B cell (primary cell): ENCODE results near the gene HDAC10. TPM values are rescaled to one million over a fixed set of nuclear protein-coding genes. Genes with fewer than 3 reads are reported as not detected.

ENCODE experiments used
- ATAC-seq: fragments of 200-7000 bp; cut with Tn5 transposase; one replicate; pipeline ENCODE4 v1.10.0; 2021; ENCODE audit warnings: low read depth, mild to moderate bottlenecking, moderate number of reproducible peaks, moderate library complexity
- CTCF ChIA-PET: fragments of 350-600 bp; sonication (Branson Sonifier 250); formaldehyde crosslinking; loops from one replicate; lab custom pipeline; 2021; ENCODE audit warnings: antibody characterized with exemption, inconsistent platforms; lab: Charles Lee
- POLR2A ChIA-PET: fragments of 350-600 bp; sonication (Branson Sonifier 250); formaldehyde crosslinking; loops from one replicate; lab custom pipeline; 2021; ENCODE audit warnings: antibody characterized with exemption; lab: Charles Lee
- DNase-seq: peaks from one replicate; pipeline ENCODE4 v3.0.0; 2013
- H2AFZ ChIP-seq: 2 replicates; pipeline ENCODE4 v1.6.1; 2012; ENCODE audit warnings: mild to moderate bottlenecking, low read depth, low read length; ENCODE audit not compliant: insufficient read depth, poor library complexity, severe bottlenecking
- H3K27ac ChIP-seq, 2 donors: 1 replicate in 1 of 2; 2 replicates in 1 of 2; pipeline ENCODE4 v1.5.1; 2012 to 2013; ENCODE audit warnings: low read length in 2 of 2, mild to moderate bottlenecking in 2 of 2, moderate library complexity in 1 of 2
- H3K27me3 ChIP-seq, 4 experiments: fragments of 200-600 bp in 1 of 4; sonication (generic) in 1 of 4; replicated peaks in 1 of 4; 1 replicate in 2 of 4; 2 replicates in 2 of 4; pipeline versions ENCODE4 v1.6.1 to v1.7.0; 2013 to 2016; ENCODE audit warnings: low read length in 3 of 4, mild to moderate bottlenecking in 2 of 4, mixed read lengths in 1 of 4, moderate library complexity in 1 of 4; ENCODE audit not compliant: insufficient read depth in 4 of 4, control insufficient read depth in 3 of 4; ENCODE audit errors: control extremely low read depth in 1 of 4
- H3K36me3 ChIP-seq, 2 experiments: replicated peaks in 1 of 2; 1 replicate in 1 of 2; 2 replicates in 1 of 2; pipeline versions ENCODE4 v1.6.1 to v1.7.1; 2013; ENCODE audit warnings: low read length in 1 of 2; ENCODE audit not compliant: insufficient read depth in 2 of 2, control insufficient read depth in 1 of 2; ENCODE audit errors: control extremely low read depth in 1 of 2, extremely low read depth in 1 of 2
- H3K4me1 ChIP-seq, 2 donors: fragments of 200-600 bp in 1 of 2; sonication (generic) in 1 of 2; 1 replicate in 1 of 2; 2 replicates in 1 of 2; pipeline versions ENCODE4 v1.5.1 to v1.6.1; 2013 to 2017; ENCODE audit warnings: low read length in 2 of 2; ENCODE audit not compliant: control insufficient read depth in 2 of 2, insufficient read depth in 2 of 2
- H3K4me2 ChIP-seq: replicated peaks from 2 replicates; pipeline ENCODE3; 2012; ENCODE audit warnings: mild to moderate bottlenecking, low read depth, low read length; ENCODE audit not compliant: poor library complexity, severe bottlenecking
- H3K4me3 ChIP-seq, 5 experiments: fragments of 200-600 bp in 1 of 5; sonication (generic) in 1 of 5; 1 replicate in 3 of 5; 2 replicates in 2 of 5; pipeline versions ENCODE4 v1.5.1 to v1.7.0; 2011 to 2016; ENCODE audit warnings: low read length in 4 of 5, mild to moderate bottlenecking in 4 of 5, low read depth in 2 of 5, control low read depth in 1 of 5, moderate library complexity in 1 of 5; ENCODE audit not compliant: insufficient read depth in 1 of 5; ENCODE audit errors: control extremely low read depth in 1 of 5, extremely low read depth in 1 of 5
- H3K79me2 ChIP-seq: fragments of 200-600 bp; sonication (generic); one replicate; pipeline ENCODE4 v1.6.0; 2016; ENCODE audit warnings: low read length; ENCODE audit not compliant: control insufficient read depth, insufficient read depth
- H3K9ac ChIP-seq: fragments of 200-600 bp; sonication (generic); 2 replicates; pipeline ENCODE4 v1.6.1; 2017; ENCODE audit warnings: mild to moderate bottlenecking, low read length, moderate library complexity
- H3K9me3 ChIP-seq, 3 donors: one replicate each; pipeline versions ENCODE4 v1.6.1 to v1.7.1; 2013; ENCODE audit warnings: low read length in 2 of 3; ENCODE audit not compliant: control insufficient read depth in 2 of 3, insufficient read depth in 1 of 3; ENCODE audit errors: control extremely low read depth in 1 of 3
- H4K20me1 ChIP-seq: 2 replicates; pipeline ENCODE4 v1.6.0; 2012; ENCODE audit warnings: mild to moderate bottlenecking, low read length; ENCODE audit not compliant: insufficient read depth, control insufficient read depth, poor library complexity, severe bottlenecking
- H3K27ac Mint-ChIP-seq: one replicate; pipeline ENCODE4 v1.8.0; 2021; ENCODE audit warnings: mixed read lengths
- H3K27me3 Mint-ChIP-seq: one replicate; pipeline ENCODE4 v1.8.0; 2021; ENCODE audit warnings: mixed read lengths
- H3K4me1 Mint-ChIP-seq: one replicate; pipeline ENCODE4 v1.8.0; 2021; ENCODE audit warnings: mixed read lengths
- H3K4me3 Mint-ChIP-seq: one replicate; pipeline ENCODE4 v1.8.0; 2021; ENCODE audit warnings: mixed read lengths
- H3K9me3 Mint-ChIP-seq: one replicate; pipeline ENCODE4 v1.8.0; 2022; ENCODE audit warnings: mixed read lengths; ENCODE audit not compliant: insufficient read depth
- EZH2 ChIP-seq: IDR thresholded peaks from 2 replicates; pipeline ENCODE4 v1.6.1; 2012; ENCODE audit warnings: borderline replicate concordance, low read depth, mild to moderate bottlenecking, moderate library complexity, low read length; ENCODE audit not compliant: insufficient read depth, poor library complexity, severe bottlenecking
- WGBS: methylation state at CpG from one replicate; pipeline ENCODE4 v1.1.5; 2013; ENCODE audit warnings: missing lambda C conversion rate; ENCODE audit not compliant: insufficient coverage; 5-methylcytosine and 5-hydroxymethylcytosine counted together
- intact Hi-C: fragments of 100-400 bp; cut with micrococcal nuclease; formaldehyde crosslinking; loops from one replicate; pipeline ENCODE4 v1.10.0; 2022
- polyA plus RNA-seq: library from polyadenylated mRNA; depleted of rRNA; stranded (reverse); fragments of >200 nt; gene quantifications from 2 replicates; pipeline ENCODE4 v1.2.3, GENCODE V29; 2012
- total RNA-seq, 2 donors: library from RNA; stranded (reverse); fragments of 120-200 nt in 1 of 2; gene quantifications; 1 replicate in 1 of 2; 2 replicates in 1 of 2; pipeline versions ENCODE4 v1.2.3 to v1.2.4, GENCODE V29; 2013 to 2022
- TF ChIP-seq, protein P1 (sequence below): fragments of 200-600 bp; IDR thresholded peaks from one replicate; pipeline ENCODE4 v1.8.0; 2022; ENCODE audit warnings: antibody characterized with exemption, mild to moderate bottlenecking

The HDAC10 gene
- total and polyA plus RNA-seq, 2 donors (not counting 1 experiment from before 2014, with no cell fraction given): 136 to 187 TPM

DNA sequence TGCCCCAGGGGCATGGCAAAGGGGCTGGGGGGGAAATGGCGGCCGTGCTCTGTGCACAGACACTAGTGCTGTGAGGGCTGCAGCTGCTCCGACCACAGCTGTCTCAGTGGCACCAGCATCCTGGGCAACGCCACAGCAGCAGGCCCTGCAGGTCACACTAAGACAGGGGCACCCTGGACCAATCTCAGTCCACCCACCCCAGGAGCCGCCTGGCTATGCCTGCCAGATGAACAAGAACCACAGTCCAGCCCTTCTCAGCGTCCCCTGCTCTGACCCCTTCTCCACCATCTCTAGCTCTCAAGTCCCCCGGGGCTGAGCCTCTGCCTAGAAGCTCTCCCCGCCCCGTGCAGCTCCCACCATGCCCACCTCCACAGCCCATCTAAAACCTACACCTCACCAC is 22.7 kb downstream of the HDAC10 start:
- peaks cover 0 to 52% of the 10 kb centered on the region in 2 experiments for H3K36me3 ChIP-seq
- no peak overlapping the region for H3K27ac Mint-ChIP-seq

DNA sequence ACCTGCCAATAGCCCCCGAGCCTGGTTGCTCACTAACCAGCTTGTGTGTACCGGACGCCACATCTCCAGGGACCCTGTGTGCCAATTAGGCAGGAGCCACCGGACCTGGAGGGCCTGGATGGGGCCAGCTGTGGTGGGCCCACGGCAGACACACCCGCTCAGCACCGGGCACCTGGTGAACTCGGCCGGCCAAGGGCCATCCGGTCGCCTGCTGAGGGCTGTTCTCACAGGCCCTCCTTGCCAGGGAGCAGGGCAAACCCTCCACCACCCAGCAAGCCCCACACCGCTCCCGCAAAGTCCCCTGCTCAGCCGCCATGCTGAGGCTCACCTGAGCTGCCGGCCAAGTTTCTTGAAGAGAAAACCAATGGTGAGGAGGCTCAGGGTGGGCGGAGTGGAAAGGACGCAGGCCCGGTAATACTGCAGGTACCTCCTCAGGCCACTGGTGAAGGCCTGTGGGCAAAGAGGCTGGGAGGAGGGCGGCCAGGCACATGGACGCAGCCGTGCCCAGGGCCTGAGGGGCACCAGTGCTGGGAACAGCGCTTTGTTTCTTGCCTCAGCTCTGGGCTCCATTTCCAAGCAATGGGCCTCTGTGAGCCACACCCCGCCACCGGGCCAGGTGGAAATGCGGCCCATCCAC is 23.4 kb downstream of the HDAC10 start:
- Histone ChIP-seq H4K20me1 (peaks cover 33% of the 10 kb centered on the region), H2AFZ (no peak overlapping the region), H3K9me3 (no peaks in the 10 kb centered on the region), H3K9ac (no peak overlapping the region), H3K79me2 (peaks cover 35% of the 10 kb centered on the region), H3K36me3 (peaks cover 0 to 52% of the 10 kb centered on the region in 2 experiments), H3K4me2 (no peak overlapping the region), H3K4me3 (no peak overlapping the region), H3K27ac (no peak overlapping the region), H3K27me3 (no peaks in the 10 kb centered on the region), H3K4me1 (no peaks in the 10 kb centered on the region)
- DNase-seq (no peak), ATAC-seq (no peak)
- intact Hi-C loops: no loop called here
- CTCF ChIA-PET: interaction anchor here (1.3 kb wide), 1 partner anchor 10 kb away, joined by 4 read pairs; no protein-coding TSS in a partner anchor
- 97% methylated on average over 23 of the region's 25 CpGs for WGBS
- Mint-ChIP-seq H3K9me3 (no peaks in the 10 kb centered on the region), H3K4me1 (no peaks in the 10 kb centered on the region), H3K27ac (no peak overlapping the region), H3K4me3 (no peak overlapping the region), H3K27me3 (no peaks in the 10 kb centered on the region)
- POLR2A ChIA-PET: no interaction called here
- TF ChIP-seq, protein P1, sequence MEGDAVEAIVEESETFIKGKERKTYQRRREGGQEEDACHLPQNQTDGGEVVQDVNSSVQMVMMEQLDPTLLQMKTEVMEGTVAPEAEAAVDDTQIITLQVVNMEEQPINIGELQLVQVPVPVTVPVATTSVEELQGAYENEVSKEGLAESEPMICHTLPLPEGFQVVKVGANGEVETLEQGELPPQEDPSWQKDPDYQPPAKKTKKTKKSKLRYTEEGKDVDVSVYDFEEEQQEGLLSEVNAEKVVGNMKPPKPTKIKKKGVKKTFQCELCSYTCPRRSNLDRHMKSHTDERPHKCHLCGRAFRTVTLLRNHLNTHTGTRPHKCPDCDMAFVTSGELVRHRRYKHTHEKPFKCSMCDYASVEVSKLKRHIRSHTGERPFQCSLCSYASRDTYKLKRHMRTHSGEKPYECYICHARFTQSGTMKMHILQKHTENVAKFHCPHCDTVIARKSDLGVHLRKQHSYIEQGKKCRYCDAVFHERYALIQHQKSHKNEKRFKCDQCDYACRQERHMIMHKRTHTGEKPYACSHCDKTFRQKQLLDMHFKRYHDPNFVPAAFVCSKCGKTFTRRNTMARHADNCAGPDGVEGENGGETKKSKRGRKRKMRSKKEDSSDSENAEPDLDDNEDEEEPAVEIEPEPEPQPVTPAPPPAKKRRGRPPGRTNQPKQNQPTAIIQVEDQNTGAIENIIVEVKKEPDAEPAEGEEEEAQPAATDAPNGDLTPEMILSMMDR: no peak
- TF ChIP-seq EZH2: no peak

More for the DNA sequence above, 22.7 kb downstream of the HDAC10 start:
- H3K4me3 ChIP-seq: no peak overlapping the region
- Mint-ChIP-seq H3K4me3 (no peak overlapping the region), H3K27me3 (no peaks in the 10 kb centered on the region), H3K9me3 (no peaks in the 10 kb centered on the region), H3K4me1 (no peaks in the 10 kb centered on the region)
- no peak overlapping the region for H2AFZ ChIP-seq
- POLR2A ChIA-PET: no interaction called here
- H3K79me2 ChIP-seq: peaks cover 35% of the 10 kb centered on the region
- intact Hi-C loops: no loop called here
- ATAC-seq: no peak
- no peak overlapping the region for H3K4me2 ChIP-seq
- WGBS: 83% methylated on average over 9 of the region's 9 CpGs
- no peak for TF ChIP-seq EZH2
- TF ChIP-seq, protein P1: no peak
- no peaks in the 10 kb centered on the region for H3K4me1 ChIP-seq
- H3K9me3 ChIP-seq: no peaks in the 10 kb centered on the region
- H3K27me3 ChIP-seq: no peaks in the 10 kb centered on the region
- H4K20me1 ChIP-seq: peaks cover 38% of the 10 kb centered on the region
- no peak for DNase-seq
- no peak overlapping the region for H3K27ac ChIP-seq
- no peak overlapping the region for H3K9ac ChIP-seq
- CTCF ChIA-PET: no interaction called here
